ENCODE results near the gene RABGAP1. TPM values are rescaled to one million over a fixed set of nuclear protein-coding genes. Genes with fewer than 3 reads are reported as not detected.
A peak's percentile ranks its signal among the peaks of the same experiment; 100 is the strongest.

Gene RABGAP1
- total RNA-seq, 2 experiments from 2014 or later: 20.6 to 24.9 TPM

- DNase-seq: no peak
- ChIA-PET POLR2A (no interaction called here), CTCF (no interaction called here)
- ATAC-seq (ENCODE audit: poor library complexity): no peak
- peak overlapping the region; percentile 27 for H3K27ac Mint-ChIP-seq
- Histone ChIP-seq H3K27ac (ENCODE audit: low read depth in 1 of 2, low read length in 2 of 2) (no peak overlapping the region), H3K4me1 (ENCODE audit: insufficient read depth, low read length) (peaks cover 20% of the 10 kb centered on the region), H3K9me3 (ENCODE audit: control insufficient read depth in 1 of 2, insufficient read depth in 1 of 2, low read length in 2 of 2) (no peaks in the 10 kb centered on the region), H3K4me3 (ENCODE audit: low read length) (no peak overlapping the region), H3K27me3 (ENCODE audit: control insufficient read depth in 1 of 2, insufficient read depth in 2 of 2, low read length in 2 of 2) (no peaks in the 10 kb centered on the region), H3K36me3 (ENCODE audit: insufficient read depth, low read length) (peaks cover 26% of the 10 kb centered on the region)
- H3K36me3 Mint-ChIP-seq (ENCODE audit: low read depth): peaks cover 42% of the 10 kb centered on the region
- peaks cover 28% of the 10 kb centered on the region for H3K4me1 Mint-ChIP-seq (ENCODE audit: low read depth)
- no peak for TF ChIP-seq CTCF (IDR thresholded peaks at IDR 0.05)
- intact Hi-C loops (cut with DNase I, micrococcal nuclease): no loop called here
- H3K4me3 Mint-ChIP-seq: no peak overlapping the region
- no peaks in the 10 kb centered on the region for H3K27me3 Mint-ChIP-seq
- H3K9me3 Mint-ChIP-seq: no peaks in the 10 kb centered on the region
Observed at GRCh38 chr9:123108976-123109375, 168.2 kb downstream of the RABGAP1 start.

GRCh38 chr9:123109540-123110279, 168.9 kb downstream of the RABGAP1 start:
- DNase-seq: no peak
- Histone ChIP-seq H3K4me1 (ENCODE audit: insufficient read depth, low read length) (peaks cover 20% of the 10 kb centered on the region), H3K4me3 (ENCODE audit: low read length) (no peak overlapping the region), H3K36me3 (ENCODE audit: insufficient read depth, low read length) (peaks cover 24% of the 10 kb centered on the region), H3K9me3 (ENCODE audit: control insufficient read depth in 1 of 2, insufficient read depth in 1 of 2, low read length in 2 of 2) (no peaks in the 10 kb centered on the region), H3K27ac (ENCODE audit: low read depth in 1 of 2, low read length in 2 of 2) (no peak overlapping the region), H3K27me3 (ENCODE audit: control insufficient read depth in 1 of 2, insufficient read depth in 2 of 2, low read length in 2 of 2) (no peaks in the 10 kb centered on the region)
- POLR2A ChIA-PET: no interaction called here
- Mint-ChIP-seq H3K4me1 (ENCODE audit: low read depth) (peaks cover 28% of the 10 kb centered on the region), H3K9me3 (no peaks in the 10 kb centered on the region), H3K27ac (no peak overlapping the region), H3K36me3 (ENCODE audit: low read depth) (peaks cover 34% of the 10 kb centered on the region), H3K4me3 (no peak overlapping the region), H3K27me3 (no peaks in the 10 kb centered on the region)
- intact Hi-C loops (cut with DNase I, micrococcal nuclease): no loop called here
- CTCF ChIA-PET: no interaction called here
- ATAC-seq (ENCODE audit: poor library complexity): no peak
- no peak for TF ChIP-seq CTCF (IDR thresholded peaks at IDR 0.05)

- intact Hi-C loops (cut with DNase I, micrococcal nuclease): no loop called here
- H3K9me3 Mint-ChIP-seq: no peaks in the 10 kb centered on the region
- Histone ChIP-seq H3K36me3 (ENCODE audit: insufficient read depth, low read length) (peaks cover 27% of the 10 kb centered on the region), H3K27ac (ENCODE audit: low read depth in 1 of 2, low read length in 2 of 2) (peak overlapping the region in 1 of 2 donors; percentile 61), H3K4me3 (ENCODE audit: low read length) (no peak overlapping the region), H3K4me1 (ENCODE audit: insufficient read depth, low read length) (peaks cover 20% of the 10 kb centered on the region), H3K27me3 (ENCODE audit: control insufficient read depth in 1 of 2, insufficient read depth in 2 of 2, low read length in 2 of 2) (no peaks in the 10 kb centered on the region), H3K9me3 (ENCODE audit: control insufficient read depth in 1 of 2, insufficient read depth in 1 of 2, low read length in 2 of 2) (no peaks in the 10 kb centered on the region)
- no peak for TF ChIP-seq CTCF (IDR thresholded peaks at IDR 0.05)
- ATAC-seq (ENCODE audit: poor library complexity): no peak
- no peaks in the 10 kb centered on the region for H3K27me3 Mint-ChIP-seq
- no peak overlapping the region for H3K4me3 Mint-ChIP-seq
- H3K27ac Mint-ChIP-seq: peak overlapping the region; percentile 79
- peaks cover 28% of the 10 kb centered on the region for H3K4me1 Mint-ChIP-seq (ENCODE audit: low read depth)
- POLR2A ChIA-PET: interaction anchor here (1.1 kb wide), 1 partner anchor 17 kb away, joined by 3 read pairs; no protein-coding TSS in a partner anchor
- peak in 2 of 14 experiments; percentile 5 to 13 for DNase-seq
- CTCF ChIA-PET: no interaction called here
- peaks cover 35% of the 10 kb centered on the region for H3K36me3 Mint-ChIP-seq (ENCODE audit: low read depth)
Observed at GRCh38 chr9:123111427-123112014, 170.7 kb downstream of the RABGAP1 start.
